IPS DF 4.7 (cell line): ENCODE measurements around the gene UGT1A5.
"Not testable (repeated sequence)": the region's sequence is repeated elsewhere in the genome, so short reads cannot be mapped to it uniquely, and the experiment has no call there.

ENCODE experiments used
- DNase-seq: peaks from one replicate; pipeline ENCODE4 v3.0.0-alpha.2; 2013; ENCODE audit warnings: low spot score; ENCODE audit errors: extremely low read depth

Gene UGT1A5

GRCh38 chr2:233745838-233746237 is 33.1 kb downstream of the UGT1A5 start:
- not testable (repeated sequence) for DNase-seq

GRCh38 chr2:233746475-233747282 is 34.0 kb downstream of the UGT1A5 start:
- no peak for DNase-seq

GRCh38 chr2:233747283-233747544 is 34.5 kb downstream of the UGT1A5 start:
- no peak for DNase-seq

GRCh38 chr2:233750689-233751088 is 38.0 kb downstream of the UGT1A5 start:
- not testable (repeated sequence) for DNase-seq

- not testable (repeated sequence) for DNase-seq
Measured at GRCh38 chr2:233751212-233752009, 38.7 kb downstream of the UGT1A5 start.

- DNase-seq: no peak
Measured at GRCh38 chr2:233754872-233755611, 42.3 kb downstream of the UGT1A5 start.

GRCh38 chr2:233756429-233757081 is 43.8 kb downstream of the UGT1A5 start:
- no peak for DNase-seq

- DNase-seq: no peak
Measured at GRCh38 chr2:233758141-233758540, 45.4 kb downstream of the UGT1A5 start.

- no peak for DNase-seq
Measured at GRCh38 chr2:233758849-233759248, 46.1 kb downstream of the UGT1A5 start.

GRCh38 chr2:233760043-233760442 is 47.3 kb downstream of the UGT1A5 start, which contains the start of gene UGT1A1:
UGT1A1 (plus strand) TSS chr2:233760270; CDS start chr2:233760288, 18 bp downstream.
- DNase-seq: no peak

GRCh38 chr2:233761040-233761769 is 48.5 kb downstream of the UGT1A5 start:
- no peak for DNase-seq

GRCh38 chr2:233764264-233764663 is 51.6 kb downstream of the UGT1A5 start:
- no peak for DNase-seq

GRCh38 chr2:233764761-233765160 is 52.1 kb downstream of the UGT1A5 start:
- no peak for DNase-seq

- DNase-seq: no peak
Measured at GRCh38 chr2:233766416-233766815, 53.7 kb downstream of the UGT1A5 start.

GRCh38 chr2:233768076-233768475 is 55.4 kb downstream of the UGT1A5 start:
- no peak for DNase-seq

- no peak for DNase-seq
Measured at GRCh38 chr2:233769260-233769659, 56.6 kb downstream of the UGT1A5 start.

- DNase-seq: no peak
Measured at GRCh38 chr2:233772153-233772552, 59.4 kb downstream of the UGT1A5 start.

GRCh38 chr2:233772583-233772982 is 59.9 kb downstream of the UGT1A5 start:
- DNase-seq: no peak

- no peak for DNase-seq
Measured at GRCh38 chr2:233773854-233774253, 61.1 kb downstream of the UGT1A5 start.

- DNase-seq: no peak
Measured at GRCh38 chr2:233775414-233775813, 62.7 kb downstream of the UGT1A5 start.

- DNase-seq: no peak
Measured at GRCh38 chr2:233778030-233778429, 65.3 kb downstream of the UGT1A5 start, which contains the start of gene MROH2A. MROH2A (plus strand) TSS chr2:233778330; CDS start chr2:233779359, 1,029 bp downstream.
